HG03175 (cell line): ENCODE results near the gene MACROD2.
A peak's percentile ranks its signal among the peaks of the same experiment; 100 is the strongest.

ENCODE experiments used
- ATAC-seq: cut with Tn5 transposase; IDR thresholded peaks from one replicate; pipeline ENCODE4 v1.9.1; 2021; ENCODE audit warnings: mild to moderate bottlenecking, moderate library complexity; ENCODE audit not compliant: unreplicated experiment

Gene MACROD2

GRCh38 chr20:15232243-15232642 lies 1236.9 kb downstream of the MACROD2 start:
- ATAC-seq, result no peak

- ATAC-seq, result peak; percentile 62
Observed at GRCh38 chr20:15235471-15236198, 1240.3 kb downstream of the MACROD2 start.

- peak; percentile 83 for ATAC-seq
Observed at GRCh38 chr20:15236812-15237211, 1241.5 kb downstream of the MACROD2 start.

GRCh38 chr20:15239542-15240206 lies 1244.4 kb downstream of the MACROD2 start:
- ATAC-seq, result no peak

- ATAC-seq, result no peak
Observed at GRCh38 chr20:15240801-15241200, 1245.5 kb downstream of the MACROD2 start.

- no peak for ATAC-seq
Observed at GRCh38 chr20:15241681-15242080, 1246.4 kb downstream of the MACROD2 start.

- no peak for ATAC-seq
Observed at GRCh38 chr20:15242773-15243172, 1247.5 kb downstream of the MACROD2 start.

GRCh38 chr20:15245896-15246295 lies 1250.6 kb downstream of the MACROD2 start:
- ATAC-seq, result no peak

GRCh38 chr20:15248618-15249395 lies 1253.5 kb downstream of the MACROD2 start:
- ATAC-seq, result peak; percentile 66

- no peak for ATAC-seq
Observed at GRCh38 chr20:15251171-15251570, 1255.9 kb downstream of the MACROD2 start.

GRCh38 chr20:15252304-15252703 lies 1257.0 kb downstream of the MACROD2 start:
- ATAC-seq, result no peak

GRCh38 chr20:15253431-15253830 lies 1258.1 kb downstream of the MACROD2 start:
- no peak for ATAC-seq

GRCh38 chr20:15256676-15257568 lies 1261.6 kb downstream of the MACROD2 start:
- ATAC-seq, result no peak

GRCh38 chr20:15257569-15257870 lies 1262.2 kb downstream of the MACROD2 start:
- ATAC-seq, result no peak

- no peak for ATAC-seq
Observed at GRCh38 chr20:15265581-15266309, 1270.4 kb downstream of the MACROD2 start.

GRCh38 chr20:15267935-15268334 lies 1272.6 kb downstream of the MACROD2 start:
- ATAC-seq, result peak; percentile 56

- ATAC-seq, result no peak
Observed at GRCh38 chr20:15278041-15278440, 1282.7 kb downstream of the MACROD2 start.

- no peak for ATAC-seq
Observed at GRCh38 chr20:15287329-15287728, 1292.0 kb downstream of the MACROD2 start.

- ATAC-seq, result no peak
Observed at GRCh38 chr20:15288106-15288505, 1292.8 kb downstream of the MACROD2 start.

- no peak for ATAC-seq
Observed at GRCh38 chr20:15289337-15289736, 1294.0 kb downstream of the MACROD2 start.
